ENCODE results near the gene MEOX1.

DNA sequence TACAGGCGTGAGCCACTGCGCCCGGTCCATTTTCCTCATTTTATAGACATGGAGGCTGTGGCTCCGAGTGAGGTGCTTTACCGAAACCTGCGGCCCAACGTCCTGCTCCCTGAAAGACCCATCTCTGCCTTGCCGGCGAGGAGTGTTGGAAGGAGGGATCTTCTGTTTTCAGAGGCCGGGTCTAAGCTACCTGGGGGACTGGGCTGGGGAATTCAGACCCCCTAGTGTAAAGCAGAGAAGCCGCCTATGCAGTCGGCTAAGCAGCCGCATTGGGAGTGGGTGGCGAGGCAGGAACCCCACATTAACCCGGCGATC lies 16.3 kb downstream of the MEOX1 start:
- no peak for TF ChIP-seq POLR2AphosphoS5 (IDR thresholded peaks at IDR 0.05)
- TF ChIP-seq, protein P1, sequence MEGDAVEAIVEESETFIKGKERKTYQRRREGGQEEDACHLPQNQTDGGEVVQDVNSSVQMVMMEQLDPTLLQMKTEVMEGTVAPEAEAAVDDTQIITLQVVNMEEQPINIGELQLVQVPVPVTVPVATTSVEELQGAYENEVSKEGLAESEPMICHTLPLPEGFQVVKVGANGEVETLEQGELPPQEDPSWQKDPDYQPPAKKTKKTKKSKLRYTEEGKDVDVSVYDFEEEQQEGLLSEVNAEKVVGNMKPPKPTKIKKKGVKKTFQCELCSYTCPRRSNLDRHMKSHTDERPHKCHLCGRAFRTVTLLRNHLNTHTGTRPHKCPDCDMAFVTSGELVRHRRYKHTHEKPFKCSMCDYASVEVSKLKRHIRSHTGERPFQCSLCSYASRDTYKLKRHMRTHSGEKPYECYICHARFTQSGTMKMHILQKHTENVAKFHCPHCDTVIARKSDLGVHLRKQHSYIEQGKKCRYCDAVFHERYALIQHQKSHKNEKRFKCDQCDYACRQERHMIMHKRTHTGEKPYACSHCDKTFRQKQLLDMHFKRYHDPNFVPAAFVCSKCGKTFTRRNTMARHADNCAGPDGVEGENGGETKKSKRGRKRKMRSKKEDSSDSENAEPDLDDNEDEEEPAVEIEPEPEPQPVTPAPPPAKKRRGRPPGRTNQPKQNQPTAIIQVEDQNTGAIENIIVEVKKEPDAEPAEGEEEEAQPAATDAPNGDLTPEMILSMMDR (IDR thresholded peaks at IDR 0.05) = no peak
- TF ChIP-seq POLR2A (IDR thresholded peaks at IDR 0.05) = no peak

Data from suprapubic skin (tissue), 4 donors.